HEK293 (cell line): ENCODE data around the gene TCAP.

Source experiments
- CTCF ChIA-PET: fragments of 350-600 bp; formaldehyde crosslinking; extraction: SDS; loops from one replicate; lab custom pipeline; 2021; ENCODE audit warnings: antibody characterized with exemption; lab: Yijun Ruan, JAX
- POLR2A ChIA-PET: fragments of 300-600 bp; formaldehyde crosslinking; extraction: SDS; loops from one replicate; lab custom pipeline; 2020; ENCODE audit warnings: antibody characterized with exemption, inconsistent platforms; lab: Yijun Ruan, JAX
- H3K27ac ChIP-seq: fragments of 200-500 bp; sonication (Bioruptor generic); 2 replicates; pipeline ENCODE4 v1.5.1; 2014; ENCODE audit warnings: low read depth, low read length, control low read depth, inconsistent platforms; ENCODE audit errors: extremely low read depth
- H3K36me3 ChIP-seq, 2 experiments: fragments of 200-500 bp in 1 of 2; sonication (Bioruptor generic) in 1 of 2; 1 replicate in 1 of 2; 2 replicates in 1 of 2; pipeline ENCODE4 v1.5.1; 2014 to 2017; ENCODE audit warnings: inconsistent platforms in 2 of 2, low read length in 2 of 2; ENCODE audit not compliant: control insufficient read depth in 2 of 2, insufficient read depth in 1 of 2
- H3K4me1 ChIP-seq: fragments of 200-500 bp; sonication (Bioruptor generic); 2 replicates; pipeline ENCODE4 v1.5.1; 2014; ENCODE audit warnings: mild to moderate bottlenecking, low read length, inconsistent platforms; ENCODE audit not compliant: control insufficient read depth, insufficient read depth
- H3K4me3 ChIP-seq: 2 replicates; pipeline ENCODE4 v1.5.1; 2011; ENCODE audit warnings: low read depth, mild to moderate bottlenecking, control low read depth, low read length, moderate library complexity
- H3K9me3 ChIP-seq: fragments of 200-500 bp; sonication (Bioruptor generic); 2 replicates; pipeline ENCODE4 v1.5.1; 2014; ENCODE audit warnings: low read depth, low read length, inconsistent platforms; ENCODE audit not compliant: control insufficient read depth, insufficient read depth
- HOXC10 ChIP-seq: sonication (generic); formaldehyde crosslinking; IDR thresholded peaks from 2 replicates; pipeline ENCODE4 v1.8.1; 2023; ENCODE audit warnings: mild to moderate bottlenecking, missing genetic modification reagents
- KLF16 ChIP-seq: fragments of 450-650 bp; formaldehyde crosslinking; IDR thresholded peaks from 2 replicates; pipeline ENCODE4 v1.5.1; 2017; ENCODE audit warnings: missing biosample characterization, missing genetic modification characterization
- KLF17 ChIP-seq: fragments of 450-650 bp; formaldehyde crosslinking; IDR thresholded peaks from 2 replicates; pipeline ENCODE4 v1.5.1; 2016; ENCODE audit warnings: missing biosample characterization, missing genetic modification characterization
- PRDM6 ChIP-seq: fragments of 450-650 bp; formaldehyde crosslinking; IDR thresholded peaks from 2 replicates; pipeline ENCODE4 v1.5.1; 2017; ENCODE audit warnings: missing biosample characterization, missing genetic modification characterization
- REPIN1 ChIP-seq: fragments of 450-650 bp; formaldehyde crosslinking; IDR thresholded peaks from 2 replicates; pipeline ENCODE4 v1.5.1; 2017; ENCODE audit warnings: missing biosample characterization, missing genetic modification characterization, low read depth
- SALL2 ChIP-seq: fragments of 450-650 bp; formaldehyde crosslinking; IDR thresholded peaks from 2 replicates; pipeline ENCODE4 v1.5.0; 2017; ENCODE audit warnings: missing biosample characterization, mild to moderate bottlenecking, missing genetic modification characterization, borderline replicate concordance
- SCRT1 ChIP-seq: fragments of 450-650 bp; formaldehyde crosslinking; IDR thresholded peaks from 2 replicates; pipeline ENCODE4 v1.5.1; 2016; ENCODE audit warnings: missing biosample characterization, missing genetic modification characterization, borderline replicate concordance
- YY2 ChIP-seq: fragments of 450-650 bp; formaldehyde crosslinking; IDR thresholded peaks from 2 replicates; pipeline ENCODE4 v1.5.1; 2016; ENCODE audit warnings: missing biosample characterization, missing genetic modification characterization
- ZIC2 ChIP-seq: fragments of 450-650 bp; formaldehyde crosslinking; IDR thresholded peaks from 2 replicates; pipeline ENCODE4 v1.5.1; 2016; ENCODE audit warnings: missing biosample characterization, missing genetic modification characterization
- ZNF121 ChIP-seq: fragments of 450-650 bp; formaldehyde crosslinking; IDR thresholded peaks from 2 replicates; pipeline ENCODE4 v1.5.1; 2016; ENCODE audit warnings: missing biosample characterization, missing genetic modification characterization
- ZNF140 ChIP-seq: fragments of 450-650 bp; formaldehyde crosslinking; IDR thresholded peaks from 2 replicates; pipeline ENCODE4 v1.5.1; 2016; ENCODE audit warnings: missing biosample characterization, missing genetic modification characterization
- ZNF157 ChIP-seq: fragments of 450-650 bp; formaldehyde crosslinking; IDR thresholded peaks from 2 replicates; pipeline ENCODE4 v1.5.1; 2016; ENCODE audit warnings: missing biosample characterization, missing genetic modification characterization
- ZNF354C ChIP-seq: fragments of 450-650 bp; formaldehyde crosslinking; IDR thresholded peaks from 2 replicates; pipeline ENCODE4 v1.5.1; 2016; ENCODE audit warnings: missing biosample characterization, missing genetic modification characterization, low read depth, borderline replicate concordance
- ZNF37A ChIP-seq: fragments of 450-650 bp; IDR thresholded peaks from 2 replicates; pipeline ENCODE4 v1.5.1; 2018; ENCODE audit warnings: missing biosample characterization, missing genetic modification characterization
- ZNF48 ChIP-seq: fragments of 450-650 bp; formaldehyde crosslinking; IDR thresholded peaks from 2 replicates; pipeline ENCODE4 v1.5.1; 2016; ENCODE audit warnings: missing biosample characterization, missing genetic modification characterization
- ZNF544 ChIP-seq: fragments of 450-650 bp; formaldehyde crosslinking; IDR thresholded peaks from 2 replicates; pipeline ENCODE4 v1.5.0; 2017; ENCODE audit warnings: missing biosample characterization, missing genetic modification characterization
- ZNF692 ChIP-seq: fragments of 450-650 bp; formaldehyde crosslinking; IDR thresholded peaks from 2 replicates; pipeline ENCODE4 v1.5.1; 2016; ENCODE audit warnings: missing biosample characterization, missing genetic modification characterization
- TF ChIP-seq, protein P1 (sequence below): fragments of 450-650 bp; formaldehyde crosslinking; IDR thresholded peaks from 2 replicates; pipeline ENCODE4 v1.5.1; 2016; ENCODE audit warnings: missing biosample characterization, missing genetic modification characterization
- TF ChIP-seq, protein P2 (sequence below): fragments of 450-650 bp; formaldehyde crosslinking; IDR thresholded peaks from 2 replicates; pipeline ENCODE4 v1.5.1; 2016; ENCODE audit warnings: missing biosample characterization, missing genetic modification characterization
- TF ChIP-seq, protein P3 (sequence below): fragments of 450-650 bp; formaldehyde crosslinking; optimal IDR thresholded peaks from 2 replicates; pipeline ENCODE3; 2016; ENCODE audit warnings: missing biosample characterization, mild to moderate bottlenecking, missing genetic modification characterization
- TF ChIP-seq, protein P4 (sequence below): fragments of 450-650 bp; formaldehyde crosslinking; IDR thresholded peaks from 2 replicates; pipeline ENCODE4 v1.5.1; 2017; ENCODE audit warnings: missing biosample characterization, missing genetic modification characterization

Gene TCAP

GRCh38 chr17:39653662-39654331 is 11.4 kb upstream of the TCAP start (continued):
- no peak for TF ChIP-seq KLF17 (tag by site-specific recombination)
- peak; percentile 69; the same call in 1 of the 2 replicates for TF ChIP-seq SCRT1
- TF ChIP-seq ZNF140, result no peak
- no peak for TF ChIP-seq KLF16 (tag by site-specific recombination)
- TF ChIP-seq, protein P1, sequence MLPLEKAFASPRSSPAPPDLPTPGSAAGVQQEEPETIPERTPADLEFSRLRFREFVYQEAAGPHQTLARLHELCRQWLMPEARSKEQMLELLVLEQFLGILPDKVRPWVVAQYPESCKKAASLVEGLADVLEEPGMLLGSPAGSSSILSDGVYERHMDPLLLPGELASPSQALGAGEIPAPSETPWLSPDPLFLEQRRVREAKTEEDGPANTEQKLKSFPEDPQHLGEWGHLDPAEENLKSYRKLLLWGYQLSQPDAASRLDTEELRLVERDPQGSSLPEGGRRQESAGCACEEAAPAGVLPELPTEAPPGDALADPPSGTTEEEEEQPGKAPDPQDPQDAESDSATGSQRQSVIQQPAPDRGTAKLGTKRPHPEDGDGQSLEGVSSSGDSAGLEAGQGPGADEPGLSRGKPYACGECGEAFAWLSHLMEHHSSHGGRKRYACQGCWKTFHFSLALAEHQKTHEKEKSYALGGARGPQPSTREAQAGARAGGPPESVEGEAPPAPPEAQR (tag by site-specific recombination), result no peak
- TF ChIP-seq PRDM6, result no peak
- TF ChIP-seq, protein P2, sequence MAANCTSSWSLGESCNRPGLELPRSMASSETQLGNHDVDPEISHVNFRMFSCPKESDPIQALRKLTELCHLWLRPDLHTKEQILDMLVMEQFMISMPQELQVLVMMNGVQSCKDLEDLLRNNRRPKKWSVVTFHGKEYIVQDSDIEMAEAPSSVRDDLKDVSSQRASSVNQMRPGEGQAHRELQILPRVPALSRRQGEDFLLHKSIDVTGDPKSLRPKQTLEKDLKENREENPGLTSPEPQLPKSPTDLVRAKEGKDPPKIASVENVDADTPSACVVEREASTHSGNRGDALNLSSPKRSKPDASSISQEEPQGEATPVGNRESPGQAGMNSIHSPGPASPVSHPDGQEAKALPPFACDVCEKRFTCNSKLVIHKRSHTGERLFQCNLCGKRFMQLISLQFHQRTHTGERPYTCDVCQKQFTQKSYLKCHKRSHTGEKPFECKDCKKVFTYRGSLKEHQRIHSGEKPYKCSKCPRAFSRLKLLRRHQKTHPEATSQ (tag by site-specific recombination), result no peak

GRCh38 chr17:39655105-39655504 is 10.0 kb upstream of the TCAP start:
- H3K9me3 ChIP-seq, result no peaks in the 10 kb centered on the region
- POLR2A ChIA-PET, result interaction anchor here (1.7 kb wide), 1 partner anchor 325 kb away, joined by 4 read pairs; the partner anchor contains the start of gene PSMD3
- no peak overlapping the region for H3K27ac ChIP-seq
- CTCF ChIA-PET, result interaction anchor here (0.5 to 11.9 kb wide), 18 partner anchors 8 to 420 kb away, joined by 3 to 220 read pairs (median 12); partner anchors contain the start of genes ERBB2, MIEN1, PNMT and PPP1R1B
- no peak overlapping the region for H3K4me3 ChIP-seq
- no peak for TF ChIP-seq ZIC2
- no peak for TF ChIP-seq ZNF692
- TF ChIP-seq ZNF544, result no peak
- peak; percentile 98 for TF ChIP-seq ZNF121 (tag by site-specific recombination)
- peaks cover 2% of the 10 kb centered on the region; the same call in 1 of the 2 replicates for H3K4me1 ChIP-seq
- H3K36me3 ChIP-seq, result peaks cover 3 to 40% of the 10 kb centered on the region in 2 experiments; a peak in 2 of 3 replicates

GRCh38 chr17:39658346-39658745 is 6.8 kb upstream of the TCAP start:
- H3K4me3 ChIP-seq, result no peak overlapping the region
- H3K9me3 ChIP-seq, result no peaks in the 10 kb centered on the region
- TF ChIP-seq, protein P3, sequence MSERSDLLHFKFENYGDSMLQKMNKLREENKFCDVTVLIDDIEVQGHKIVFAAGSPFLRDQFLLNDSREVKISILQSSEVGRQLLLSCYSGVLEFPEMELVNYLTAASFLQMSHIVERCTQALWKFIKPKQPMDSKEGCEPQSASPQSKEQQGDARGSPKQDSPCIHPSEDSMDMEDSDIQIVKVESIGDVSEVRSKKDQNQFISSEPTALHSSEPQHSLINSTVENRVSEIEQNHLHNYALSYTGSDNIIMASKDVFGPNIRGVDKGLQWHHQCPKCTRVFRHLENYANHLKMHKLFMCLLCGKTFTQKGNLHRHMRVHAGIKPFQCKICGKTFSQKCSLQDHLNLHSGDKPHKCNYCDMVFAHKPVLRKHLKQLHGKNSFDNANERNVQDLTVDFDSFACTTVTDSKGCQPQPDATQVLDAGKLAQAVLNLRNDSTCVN (tag by site-specific recombination), result no peak
- TF ChIP-seq ZNF157 (tag by site-specific recombination) (no peak), YY2 (tag by site-specific recombination) (no peak), REPIN1 (no peak), ZNF37A (tag by site-specific recombination) (no peak), ZNF354C (tag by site-specific recombination) (no peak), PRDM6 (no peak), ZNF48 (tag by site-specific recombination) (no peak), HOXC10 (CRISPR knock-in tag) (no peak), SALL2 (tag by site-specific recombination) (no peak)
- TF ChIP-seq, protein P4, sequence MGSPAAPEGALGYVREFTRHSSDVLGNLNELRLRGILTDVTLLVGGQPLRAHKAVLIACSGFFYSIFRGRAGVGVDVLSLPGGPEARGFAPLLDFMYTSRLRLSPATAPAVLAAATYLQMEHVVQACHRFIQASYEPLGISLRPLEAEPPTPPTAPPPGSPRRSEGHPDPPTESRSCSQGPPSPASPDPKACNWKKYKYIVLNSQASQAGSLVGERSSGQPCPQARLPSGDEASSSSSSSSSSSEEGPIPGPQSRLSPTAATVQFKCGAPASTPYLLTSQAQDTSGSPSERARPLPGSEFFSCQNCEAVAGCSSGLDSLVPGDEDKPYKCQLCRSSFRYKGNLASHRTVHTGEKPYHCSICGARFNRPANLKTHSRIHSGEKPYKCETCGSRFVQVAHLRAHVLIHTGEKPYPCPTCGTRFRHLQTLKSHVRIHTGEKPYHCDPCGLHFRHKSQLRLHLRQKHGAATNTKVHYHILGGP (tag by site-specific recombination), result no peak
- ChIA-PET POLR2A (no interaction called here), CTCF (interaction anchor here (11.9 kb wide), 1 partner anchor 35 kb away, joined by 220 read pairs; the partner anchor contains the start of gene PPP1R1B)
- H3K36me3 ChIP-seq, result peaks cover 3 to 69% of the 10 kb centered on the region in 2 experiments; a peak in 2 of 3 replicates
- no peak overlapping the region for H3K27ac ChIP-seq
- peaks cover 3% of the 10 kb centered on the region; the same call in 1 of the 2 replicates for H3K4me1 ChIP-seq
